Breast epithelium (tissue), 4 donors: ENCODE results near the gene ANKRD31. TPM values are rescaled to one million over a fixed set of nuclear protein-coding genes. Genes with fewer than 3 reads are reported as not detected.

Source experiments
- DNase-seq, 2 donors: peaks; one replicate each; pipeline ENCODE4 v3.0.0-alpha.2; 2019; ENCODE audit warnings: low spot score in 2 of 2
- H3K27ac ChIP-seq, 2 donors: fragments of 200-600 bp; sonication (generic) in 1 of 2; one replicate each; pipeline ENCODE4 v1.5.1; 2016 to 2019; ENCODE audit warnings: mild to moderate bottlenecking in 1 of 2
- H3K27me3 ChIP-seq, 2 donors: fragments of 200-600 bp; sonication (generic) in 1 of 2; one replicate each; pipeline versions ENCODE4 v1.5.1 to v1.6.0; 2017 to 2019; ENCODE audit warnings: control low read depth in 1 of 2, mild to moderate bottlenecking in 1 of 2
- H3K36me3 ChIP-seq: fragments of 200-600 bp; one replicate; pipeline ENCODE4 v1.5.1; 2019
- H3K4me1 ChIP-seq, 2 donors: fragments of 200-600 bp; sonication (generic); one replicate each; pipeline ENCODE4 v1.5.1; 2016 to 2019; ENCODE audit warnings: control low read depth in 1 of 2
- H3K4me3 ChIP-seq, 3 donors: fragments of 200-600 bp; sonication (generic); 1 replicate in 2 of 3; 2 replicates in 1 of 3; pipeline ENCODE4 v1.5.1; 2016 to 2019; ENCODE audit warnings: mild to moderate bottlenecking in 3 of 3, moderate library complexity in 2 of 3
- H3K9me3 ChIP-seq, 2 donors: fragments of 200-600 bp; sonication (generic) in 1 of 2; one replicate each; pipeline ENCODE4 v1.5.1; 2016 to 2019; ENCODE audit warnings: control low read depth in 1 of 2
- POLR2A ChIP-seq: fragments of 450-650 bp; IDR thresholded peaks from one replicate; pipeline ENCODE4 v1.6.1; 2016; ENCODE audit warnings: antibody characterized with exemption, mild to moderate bottlenecking, moderate library complexity
- POLR2AphosphoS5 ChIP-seq, 3 donors: sonication (generic); formaldehyde crosslinking; IDR thresholded peaks; one replicate each; pipeline ENCODE4 v1.6.1; 2017; ENCODE audit warnings: antibody characterized with exemption in 3 of 3
- intact Hi-C: fragments of 100-400 bp; cut with DNase I; formaldehyde crosslinking; loops from one replicate; pipeline ENCODE4 v1.15.1; 2023; ENCODE audit warnings: low total_unique reads
- total RNA-seq, 3 donors: library from RNA; depleted of rRNA; stranded (reverse); fragments of >200 nt; gene quantifications; one replicate each; pipeline ENCODE4 v1.1.0, GENCODE V29; 2016
- TF ChIP-seq, protein P1 (sequence below), 3 donors: fragments of 450-650 bp; IDR thresholded peaks; one replicate each; pipeline ENCODE4 v1.5.1; 2016 to 2017; ENCODE audit warnings: antibody characterized with exemption in 3 of 3, mild to moderate bottlenecking in 3 of 3, moderate library complexity in 3 of 3

ANKRD31 gene
- total RNA-seq, 3 donors from 2014 or later: 0.32 to 0.66 (median 0.59) TPM

DNA sequence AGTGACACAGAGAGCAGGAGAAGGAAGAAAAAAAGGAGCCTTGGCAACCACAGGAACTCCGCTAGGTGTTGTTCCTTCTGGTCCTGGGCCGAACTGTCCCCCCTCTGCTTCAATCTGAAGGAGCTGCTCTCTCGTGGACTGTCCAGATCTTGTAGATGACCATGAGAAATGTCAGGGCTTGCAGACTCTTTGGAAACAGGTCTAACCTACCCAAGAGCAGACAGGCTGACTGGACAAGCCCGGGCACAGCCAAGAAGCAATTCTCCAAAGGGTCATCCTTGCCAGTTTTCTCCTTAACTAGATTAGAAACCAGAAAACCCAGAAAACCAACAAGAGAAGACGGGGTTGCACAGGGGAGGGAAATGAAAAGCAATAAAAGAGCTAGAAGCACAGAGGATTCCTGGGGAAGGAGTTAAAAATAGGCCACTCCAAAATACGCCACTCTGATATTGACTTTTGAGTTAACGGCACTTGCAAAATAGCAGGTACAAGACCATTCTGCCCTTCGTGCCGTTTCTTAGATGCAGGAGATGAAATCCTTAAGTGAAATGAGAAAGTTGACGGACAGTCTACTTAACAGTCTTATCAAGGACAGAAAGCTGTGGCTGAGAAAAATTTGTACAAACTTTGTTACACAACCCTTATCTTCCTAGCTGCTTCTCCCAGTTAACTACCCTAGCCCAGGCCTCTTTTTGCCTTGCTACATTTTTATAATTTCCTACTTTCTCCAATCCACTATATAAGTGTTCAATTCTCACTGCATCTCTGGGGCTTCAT is 190.1 kb downstream of the ANKRD31 start:
- H3K27me3 ChIP-seq: no peaks in the 10 kb centered on the region
- peak overlapping the region in 1 of 2 donors; percentile 11 for H3K27ac ChIP-seq
- no peak for DNase-seq
- H3K9me3 ChIP-seq: no peaks in the 10 kb centered on the region
- TF ChIP-seq POLR2AphosphoS5 (IDR thresholded peaks at IDR 0.05): no peak
- TF ChIP-seq, protein P1, sequence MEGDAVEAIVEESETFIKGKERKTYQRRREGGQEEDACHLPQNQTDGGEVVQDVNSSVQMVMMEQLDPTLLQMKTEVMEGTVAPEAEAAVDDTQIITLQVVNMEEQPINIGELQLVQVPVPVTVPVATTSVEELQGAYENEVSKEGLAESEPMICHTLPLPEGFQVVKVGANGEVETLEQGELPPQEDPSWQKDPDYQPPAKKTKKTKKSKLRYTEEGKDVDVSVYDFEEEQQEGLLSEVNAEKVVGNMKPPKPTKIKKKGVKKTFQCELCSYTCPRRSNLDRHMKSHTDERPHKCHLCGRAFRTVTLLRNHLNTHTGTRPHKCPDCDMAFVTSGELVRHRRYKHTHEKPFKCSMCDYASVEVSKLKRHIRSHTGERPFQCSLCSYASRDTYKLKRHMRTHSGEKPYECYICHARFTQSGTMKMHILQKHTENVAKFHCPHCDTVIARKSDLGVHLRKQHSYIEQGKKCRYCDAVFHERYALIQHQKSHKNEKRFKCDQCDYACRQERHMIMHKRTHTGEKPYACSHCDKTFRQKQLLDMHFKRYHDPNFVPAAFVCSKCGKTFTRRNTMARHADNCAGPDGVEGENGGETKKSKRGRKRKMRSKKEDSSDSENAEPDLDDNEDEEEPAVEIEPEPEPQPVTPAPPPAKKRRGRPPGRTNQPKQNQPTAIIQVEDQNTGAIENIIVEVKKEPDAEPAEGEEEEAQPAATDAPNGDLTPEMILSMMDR (IDR thresholded peaks at IDR 0.05): no peak
- TF ChIP-seq POLR2A: no peak
- H3K4me3 ChIP-seq: no peak overlapping the region
- H3K4me1 ChIP-seq: no peaks in the 10 kb centered on the region
- intact Hi-C loops: no loop called here
- no peaks in the 10 kb centered on the region for H3K36me3 ChIP-seq

DNA sequence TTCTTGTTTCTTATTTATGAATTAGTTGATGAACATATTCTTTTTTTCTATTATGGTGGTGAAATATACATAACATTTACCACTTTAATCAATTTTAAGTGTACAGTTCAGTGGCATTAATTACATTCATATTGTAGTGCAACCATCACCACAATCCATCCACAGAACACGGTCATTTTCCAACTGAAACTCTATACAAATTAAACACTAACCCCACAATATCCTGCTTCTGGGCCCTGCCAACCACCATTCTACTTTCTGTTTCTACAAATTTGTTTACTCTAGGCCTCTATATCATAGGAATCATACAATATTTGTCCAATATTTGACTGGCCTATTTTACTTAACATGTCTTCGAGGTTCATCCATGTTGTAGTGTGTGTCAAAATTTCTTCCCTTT is 191.6 kb downstream of the ANKRD31 start:
- H3K27me3 ChIP-seq: no peaks in the 10 kb centered on the region
- H3K4me1 ChIP-seq: no peaks in the 10 kb centered on the region
- H3K36me3 ChIP-seq: no peaks in the 10 kb centered on the region
- TF ChIP-seq POLR2A (no peak), POLR2AphosphoS5 (IDR thresholded peaks at IDR 0.05) (no peak)
- TF ChIP-seq, protein P1 (IDR thresholded peaks at IDR 0.05): no peak
- no peaks in the 10 kb centered on the region for H3K9me3 ChIP-seq
- H3K4me3 ChIP-seq: no peak overlapping the region
- no peak overlapping the region for H3K27ac ChIP-seq
- DNase-seq: no peak
- intact Hi-C loops: no loop called here

DNA sequence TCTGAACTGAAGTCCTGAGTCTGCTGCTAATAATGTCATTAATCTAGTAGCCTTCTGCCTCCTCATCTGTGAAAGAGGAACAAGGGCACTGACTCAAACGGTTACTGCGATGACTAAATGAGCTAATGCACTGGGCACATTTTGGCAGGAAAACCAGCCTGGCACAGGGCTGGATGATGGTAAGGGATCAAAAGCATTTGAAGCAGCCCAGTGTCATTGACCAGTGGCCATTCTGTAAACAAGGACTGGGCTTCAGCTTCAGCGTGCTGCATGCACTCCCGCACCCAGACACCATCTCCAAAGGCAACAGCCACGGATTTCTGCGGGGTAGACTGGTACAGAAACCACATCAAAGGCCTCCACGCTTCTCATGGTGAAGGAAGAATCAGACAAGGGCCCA is 192.3 kb downstream of the ANKRD31 start:
- no peak for DNase-seq
- Histone ChIP-seq H3K9me3 (no peaks in the 10 kb centered on the region), H3K4me3 (no peak overlapping the region), H3K4me1 (no peaks in the 10 kb centered on the region), H3K36me3 (no peaks in the 10 kb centered on the region), H3K27me3 (no peaks in the 10 kb centered on the region), H3K27ac (no peak overlapping the region)
- no peak for TF ChIP-seq POLR2AphosphoS5 (IDR thresholded peaks at IDR 0.05)
- TF ChIP-seq, protein P1 (IDR thresholded peaks at IDR 0.05): no peak
- no peak for TF ChIP-seq POLR2A
- intact Hi-C loops: no loop called here

DNA sequence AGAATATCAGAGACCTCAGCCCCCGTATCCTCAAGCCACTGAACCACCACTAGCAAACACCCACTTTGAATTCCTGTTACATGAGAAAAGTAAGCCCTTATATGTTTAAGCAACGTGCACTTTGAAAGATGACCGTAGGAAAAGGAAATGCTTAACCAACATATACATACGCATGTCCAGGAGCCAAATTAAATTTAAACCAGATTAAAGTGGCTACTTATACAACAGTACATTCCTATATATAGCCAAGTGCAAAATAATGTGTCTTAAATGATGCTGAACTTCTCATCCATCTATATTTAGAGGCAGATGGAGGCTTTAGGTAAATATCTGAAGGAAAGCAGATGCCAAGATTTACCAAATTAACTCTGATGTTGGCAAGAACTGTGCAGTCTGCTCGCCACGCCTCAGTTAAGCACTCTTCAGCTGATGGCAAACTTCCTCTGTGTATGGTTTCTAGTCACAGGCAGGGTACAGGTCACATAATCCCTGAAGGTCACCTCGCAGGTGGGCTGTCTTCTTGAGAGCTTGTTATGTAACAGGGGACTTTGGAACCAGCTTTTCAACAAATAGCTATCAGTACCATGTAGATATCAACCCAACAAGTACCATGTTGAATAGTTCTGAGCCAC is 192.9 kb downstream of the ANKRD31 start:
- H3K4me1 ChIP-seq: no peaks in the 10 kb centered on the region
- no peaks in the 10 kb centered on the region for H3K36me3 ChIP-seq
- no peak for DNase-seq
- no peak for TF ChIP-seq POLR2A
- TF ChIP-seq, protein P1 (IDR thresholded peaks at IDR 0.05): no peak
- no peak for TF ChIP-seq POLR2AphosphoS5 (IDR thresholded peaks at IDR 0.05)
- intact Hi-C loops: no loop called here
- no peak overlapping the region for H3K4me3 ChIP-seq
- H3K9me3 ChIP-seq: no peaks in the 10 kb centered on the region
- no peak overlapping the region for H3K27ac ChIP-seq
- H3K27me3 ChIP-seq: no peaks in the 10 kb centered on the region

DNA sequence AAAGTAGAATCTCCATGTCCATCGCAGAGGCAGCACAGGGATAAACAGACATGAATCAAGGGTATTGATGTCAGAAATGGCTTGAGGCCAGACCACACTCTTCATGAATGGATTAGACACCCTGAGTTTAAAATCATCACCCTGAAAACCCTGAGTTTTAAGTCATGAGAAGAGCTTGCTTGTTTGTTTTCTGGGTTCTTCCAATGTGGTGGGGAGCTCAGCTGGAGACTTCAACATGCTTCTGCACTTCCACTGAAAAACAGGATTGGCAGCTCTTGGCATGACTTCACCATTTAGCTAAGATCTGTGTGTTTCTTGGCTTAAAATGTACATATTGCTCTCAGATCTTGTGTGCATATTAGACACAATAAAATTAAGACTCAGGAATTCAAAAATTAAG is 194.2 kb downstream of the ANKRD31 start:
- TF ChIP-seq, protein P1 (IDR thresholded peaks at IDR 0.05): no peak
- TF ChIP-seq POLR2A: no peak
- TF ChIP-seq POLR2AphosphoS5 (IDR thresholded peaks at IDR 0.05): no peak
- Histone ChIP-seq H3K27ac (no peak overlapping the region), H3K27me3 (no peaks in the 10 kb centered on the region), H3K4me1 (no peaks in the 10 kb centered on the region), H3K9me3 (no peaks in the 10 kb centered on the region), H3K4me3 (no peak overlapping the region), H3K36me3 (no peaks in the 10 kb centered on the region)
- no peak for DNase-seq
- intact Hi-C loops: no loop called here
